NCI-H2171 (cell line): ENCODE measurements around the gene MGA.
"Not testable (repeated sequence)": the region's sequence is repeated elsewhere in the genome, so short reads cannot be mapped to it uniquely, and the experiment has no call there.

Source experiments
- DNase-seq: peaks from one replicate; lab custom pipeline; 2025; lab: John Stamatoyannopoulos, UW

The MGA gene

GRCh38 chr15:41716864-41717263 is 56.7 kb downstream of the MGA start:
- no peak for DNase-seq

- DNase-seq = no peak
Measured at GRCh38 chr15:41727143-41727542, 66.9 kb downstream of the MGA start.

DNA sequence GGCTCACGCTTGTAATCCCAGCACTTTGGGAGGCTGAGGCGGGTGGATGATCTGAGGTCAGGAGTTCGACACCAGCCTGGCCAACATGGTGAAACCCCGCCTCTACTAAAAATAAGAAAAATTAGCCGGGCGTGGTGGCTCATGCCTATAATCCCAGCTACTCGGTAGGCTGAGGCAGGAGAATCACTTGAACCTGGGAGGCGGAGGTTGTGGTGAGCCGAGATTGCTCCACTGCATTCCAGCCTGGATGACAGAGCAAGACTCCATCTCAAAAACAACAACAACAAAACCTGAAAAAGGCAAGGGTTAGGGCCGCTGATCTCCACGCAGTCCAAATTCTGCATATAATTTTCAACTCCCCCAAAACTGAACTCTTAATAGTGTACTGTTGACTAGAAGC is 67.9 kb downstream of the MGA start:
- DNase-seq = not testable (repeated sequence)

DNA sequence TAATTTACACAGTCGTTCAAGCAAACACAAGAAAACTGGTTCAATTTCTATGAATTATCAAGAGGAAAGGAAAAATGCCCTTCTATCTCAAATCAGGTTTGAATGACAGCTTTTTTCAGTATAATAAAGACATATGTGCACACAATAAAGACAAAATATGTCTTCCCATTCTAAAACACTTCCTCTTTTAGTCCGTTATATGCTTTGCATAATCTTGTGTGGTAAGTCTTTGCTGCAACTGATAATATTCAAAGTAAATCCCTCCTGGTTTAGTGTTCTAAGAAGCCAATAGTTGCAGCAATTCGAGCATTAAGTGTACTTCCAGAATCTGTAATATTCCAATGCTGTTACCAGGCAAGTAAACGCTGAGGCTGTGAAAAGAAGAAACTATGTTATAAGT is 70.3 kb downstream of the MGA start:
- DNase-seq = no peak

GRCh38 chr15:41732483-41732882 is 72.3 kb downstream of the MGA start:
- no peak for DNase-seq

GRCh38 chr15:41734079-41734478 is 73.9 kb downstream of the MGA start:
- DNase-seq = no peak

DNA sequence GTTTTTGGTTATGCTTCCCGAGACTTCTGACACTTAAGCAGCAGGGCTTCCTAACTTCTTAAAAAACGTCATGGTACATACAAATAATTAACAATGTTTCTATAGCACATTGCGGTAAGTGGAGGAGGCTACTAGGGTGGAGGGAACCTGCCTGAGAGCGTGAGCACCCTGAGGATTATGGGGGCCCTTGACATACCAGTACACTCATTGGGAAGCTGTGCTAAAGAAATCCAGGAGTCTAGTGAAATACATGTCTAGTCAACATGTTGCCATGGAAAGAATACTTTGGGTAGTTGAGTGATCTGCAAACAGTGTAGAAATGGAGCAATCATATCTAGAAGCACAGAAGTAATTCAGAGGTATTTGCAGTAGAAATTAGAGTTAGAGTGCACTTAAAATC is 74.8 kb downstream of the MGA start:
- DNase-seq = no peak

DNA sequence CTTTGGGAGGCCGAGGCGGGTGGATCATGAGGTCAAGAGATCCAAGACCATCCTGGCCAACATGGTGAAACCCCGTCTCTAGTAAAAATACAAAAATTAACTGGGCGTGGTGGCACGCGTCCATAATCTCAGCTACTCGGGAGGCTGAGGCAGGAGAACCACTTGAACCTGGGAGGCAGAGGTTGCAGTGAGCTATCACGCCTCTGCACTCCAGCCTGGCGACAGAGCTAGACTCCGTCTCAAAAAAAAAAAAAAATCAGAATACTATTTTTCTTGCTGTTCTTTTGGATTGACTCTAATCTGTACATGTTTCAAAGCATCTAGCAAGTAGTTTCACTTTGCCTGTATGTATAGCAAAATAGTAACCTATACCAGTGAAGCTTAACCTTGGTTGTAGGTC is 75.3 kb downstream of the MGA start:
- DNase-seq = not testable (repeated sequence)

DNA sequence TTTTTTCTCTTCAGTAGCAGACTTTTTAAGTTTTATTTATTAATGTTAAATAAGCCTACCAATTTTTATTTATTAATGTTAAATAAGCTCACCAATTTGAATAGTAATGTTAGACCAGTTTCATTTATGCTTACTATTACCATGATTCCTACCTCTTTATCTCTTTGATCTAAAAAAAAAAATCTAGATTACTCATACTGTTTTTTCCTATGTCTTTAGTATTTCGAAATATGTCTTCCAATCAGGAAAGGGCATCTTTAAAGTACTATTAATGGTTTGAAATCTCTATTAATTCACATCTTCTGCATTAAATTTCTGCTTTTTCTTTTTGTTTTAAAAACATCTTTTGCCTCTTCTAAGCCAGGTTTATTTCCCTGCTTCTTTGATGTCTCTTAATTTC is 86.6 kb downstream of the MGA start:
- no peak for DNase-seq

DNA sequence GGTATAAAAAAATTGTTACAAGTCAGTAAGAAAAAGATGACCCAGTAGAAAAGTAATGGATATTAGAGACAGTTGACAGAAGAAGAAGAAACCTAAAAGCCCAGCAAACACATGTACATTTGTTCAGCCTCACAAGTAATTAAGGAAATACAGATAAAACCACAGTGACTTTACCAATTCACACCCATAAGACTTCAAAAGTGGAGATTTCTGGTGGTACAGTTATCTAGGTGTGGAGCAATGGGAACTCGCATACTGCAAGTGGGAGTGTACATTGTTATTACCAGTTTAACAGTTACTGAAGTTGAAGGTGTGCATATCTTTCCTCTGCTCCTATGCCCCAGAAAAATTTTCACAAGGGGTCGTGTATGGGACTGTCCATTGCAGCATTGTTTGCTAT is 96.0 kb downstream of the MGA start:
- DNase-seq = no peak

- peak; percentile 56 for DNase-seq
Measured at GRCh38 chr15:41772720-41773331, 112.6 kb downstream of the MGA start.

DNA sequence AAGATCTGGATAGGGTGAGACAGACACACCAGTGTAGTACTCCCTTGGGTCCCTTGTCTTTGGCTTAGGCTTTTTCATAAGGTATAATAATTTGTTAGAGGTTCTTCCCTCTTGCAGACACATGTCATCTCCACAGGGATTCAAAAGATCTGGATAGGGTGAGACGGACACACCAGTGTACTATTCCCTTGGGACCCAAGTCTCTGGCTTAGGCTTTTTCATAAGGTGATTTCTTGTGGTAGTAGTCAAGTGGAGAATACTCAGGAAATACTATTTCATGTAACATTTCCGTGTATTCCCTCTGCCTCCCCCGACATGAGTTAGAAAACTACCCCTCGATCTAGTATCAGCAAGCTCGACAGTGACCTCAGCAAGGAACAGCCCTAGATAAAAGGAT is 113.1 kb downstream of the MGA start:
- no peak for DNase-seq

DNA sequence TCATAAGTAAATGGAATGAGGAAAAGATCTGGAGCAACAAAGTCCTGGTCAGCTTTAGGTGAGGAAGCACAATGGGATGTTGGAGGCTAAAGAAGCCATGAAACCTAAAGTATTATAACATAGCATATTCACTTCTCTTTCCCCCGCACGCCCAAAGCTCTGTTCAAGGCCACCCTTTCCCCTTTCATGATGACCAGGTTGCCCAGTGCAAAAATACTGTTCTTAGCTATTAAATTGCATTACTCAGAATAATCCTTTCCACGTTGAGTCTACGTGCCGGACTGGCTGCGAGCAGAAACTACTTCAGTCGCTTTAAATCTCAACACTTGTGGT is 113.5 kb downstream of the MGA start:
- no peak for DNase-seq

DNA sequence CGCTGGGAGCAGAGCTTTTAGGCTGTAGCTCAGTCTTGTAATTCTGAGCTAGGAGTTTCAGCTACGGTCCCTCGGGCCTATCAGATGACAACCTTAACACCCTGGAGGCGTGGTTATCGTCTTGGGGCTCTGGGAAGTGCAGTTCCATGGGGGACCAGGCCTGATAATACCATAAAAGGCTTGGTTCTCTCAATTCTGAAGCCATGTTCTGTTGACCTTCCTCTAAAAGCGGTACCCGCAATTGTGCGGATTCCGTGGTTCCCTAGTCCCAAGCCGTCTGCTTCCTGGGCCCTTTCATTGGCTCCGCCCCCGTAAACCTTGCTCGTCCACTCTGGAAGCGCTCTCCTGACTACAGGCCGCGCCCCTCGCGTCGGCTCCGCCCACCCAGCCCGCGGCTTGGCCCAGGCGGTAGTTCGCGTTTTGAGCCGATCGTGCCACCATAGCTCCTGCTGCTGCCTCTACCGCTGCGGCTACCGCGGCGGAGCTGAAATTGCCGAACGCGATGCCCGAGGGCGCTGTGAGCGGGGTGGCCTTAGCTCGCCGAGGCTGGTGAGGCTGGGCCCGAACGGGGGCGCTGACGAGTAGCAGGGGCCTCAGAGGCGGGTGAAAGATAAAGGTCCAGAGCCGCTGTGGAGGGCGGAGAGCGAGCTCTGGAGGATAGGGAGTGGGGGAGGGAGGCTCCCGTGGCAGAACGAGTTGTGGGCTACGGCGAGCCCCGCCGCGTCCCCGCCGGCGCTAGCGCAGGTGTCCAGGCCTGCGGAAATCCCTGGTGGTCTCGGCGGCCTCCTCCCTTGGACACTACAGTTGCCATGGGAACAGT is 114.1 kb downstream of the MGA start, which contains the start of gene MAPKBP1:
MAPKBP1 (plus strand) TSS at position 423 of the 820 bp plus-strand sequence. CDS start 792 bp downstream, outside the sequence.
- DNase-seq = peak; percentile 98

DNA sequence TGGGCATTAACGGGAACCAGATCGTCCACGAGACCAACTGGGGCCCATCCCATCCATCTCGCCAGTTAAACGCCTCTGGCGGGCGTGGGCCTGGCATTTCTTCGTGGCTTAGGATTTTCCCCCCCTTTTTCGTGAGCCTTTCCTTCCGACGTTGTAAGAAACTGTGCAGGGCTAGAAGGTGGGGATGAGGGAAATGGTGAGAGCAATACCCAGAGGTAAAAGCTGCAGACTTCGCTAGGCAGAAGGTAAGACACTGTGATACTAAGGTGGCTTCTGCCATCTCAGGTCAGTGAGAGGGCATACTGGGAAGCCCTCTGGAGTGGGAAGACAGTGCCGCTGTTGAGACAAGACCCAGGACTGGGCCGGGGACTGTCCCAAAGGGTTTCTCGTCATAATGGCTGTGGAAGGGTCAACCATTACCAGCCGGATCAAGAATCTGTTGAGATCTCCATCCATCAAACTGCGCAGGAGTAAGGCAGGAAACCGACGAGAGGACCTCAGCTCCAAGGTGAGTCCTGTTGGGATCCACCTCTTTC is 114.7 kb downstream of the MGA start:
- DNase-seq = peak; percentile 34

DNA sequence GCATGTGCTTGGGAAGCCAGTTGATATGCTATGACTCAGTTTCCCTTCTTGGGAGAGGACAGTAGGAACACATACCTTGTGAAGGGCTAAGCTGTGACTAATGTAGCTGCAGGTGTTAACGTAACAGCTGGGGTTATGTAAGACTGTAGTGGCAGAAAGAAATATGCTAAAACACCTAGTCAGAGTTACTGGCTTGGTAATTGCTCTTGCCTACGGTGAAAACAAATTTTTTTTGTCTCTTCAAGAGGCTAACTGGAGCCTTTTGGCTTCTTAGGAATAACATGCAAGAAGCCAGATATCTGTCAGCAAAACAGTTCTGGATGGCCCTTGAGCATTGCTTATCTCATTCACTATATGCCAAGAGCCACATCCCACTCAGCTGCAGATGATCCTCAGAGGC is 115.4 kb downstream of the MGA start:
- peak; percentile 5 for DNase-seq

DNA sequence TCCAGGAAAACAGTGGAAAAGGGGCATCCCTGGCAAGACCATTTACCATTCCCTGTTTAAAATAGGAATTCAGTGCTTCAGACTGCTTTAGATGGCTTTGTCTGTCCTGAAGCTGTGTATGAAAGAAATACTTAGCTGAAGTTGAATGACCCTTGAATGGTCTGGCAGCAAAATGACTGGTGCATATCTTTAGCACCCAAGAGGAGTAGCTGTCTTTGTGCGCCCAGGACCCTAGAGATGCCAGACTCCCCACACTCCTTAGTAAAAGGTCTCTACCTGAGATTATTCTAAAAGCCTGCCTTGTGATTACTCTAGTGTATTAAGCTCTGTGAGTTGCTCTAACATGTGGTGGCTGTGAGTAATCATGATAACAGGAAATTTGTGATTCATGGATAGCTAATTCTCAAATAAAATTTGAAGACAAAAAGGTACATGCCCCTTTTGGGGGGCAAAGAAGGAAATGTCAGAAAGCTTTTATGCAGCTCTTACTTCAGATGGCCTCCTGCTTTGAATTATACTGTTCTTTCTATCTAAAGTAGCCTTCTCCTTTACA is 117.3 kb downstream of the MGA start:
- DNase-seq = no peak

- DNase-seq = no peak
Measured at GRCh38 chr15:41778521-41778920, 118.3 kb downstream of the MGA start.

GRCh38 chr15:41779662-41780157 is 119.5 kb downstream of the MGA start:
- no peak for DNase-seq

GRCh38 chr15:41780266-41780665 is 120.1 kb downstream of the MGA start:
- DNase-seq = no peak

GRCh38 chr15:41780727-41781126 is 120.5 kb downstream of the MGA start:
- no peak for DNase-seq

GRCh38 chr15:41782371-41783282 is 122.4 kb downstream of the MGA start:
- no peak for DNase-seq
